NCI-H345 treated with DMSO at 0.1 percent for 48 hours (cell line): ENCODE measurements around the gene DALRD3.

ENCODE experiments used
- DNase-seq: peaks from one replicate; lab custom pipeline; 2025; ENCODE audit not compliant: unreplicated experiment; lab: John Stamatoyannopoulos, UW

DALRD3 gene

GRCh38 chr3:48982686-48983085 is 35.7 kb downstream of the DALRD3 start:
- DNase-seq: no peak

GRCh38 chr3:48982016-48982415 is 36.4 kb downstream of the DALRD3 start:
- no peak for DNase-seq

GRCh38 chr3:48980295-48980694 is 38.1 kb downstream of the DALRD3 start:
- DNase-seq: no peak

GRCh38 chr3:48979451-48979850 is 38.9 kb downstream of the DALRD3 start:
- no peak for DNase-seq

GRCh38 chr3:48974076-48974864 is 44.1 kb downstream of the DALRD3 start:
- no peak for DNase-seq

GRCh38 chr3:48970586-48970985 is 47.8 kb downstream of the DALRD3 start:
- DNase-seq: no peak

GRCh38 chr3:48966876-48967361 is 51.5 kb downstream of the DALRD3 start:
- DNase-seq: no peak

- no peak for DNase-seq
These were observed 52.0 kb downstream of the DALRD3 start for GRCh38 chr3:48966367-48966766.
